Liver (tissue), 9 donors: ENCODE data around the gene PNMT. TPM values are rescaled to one million over a fixed set of nuclear protein-coding genes. Genes with fewer than 3 reads are reported as not detected.

Source experiments
- DNase-seq: peaks from one replicate; pipeline ENCODE4 v3.0.0-alpha.2; 2017; ENCODE audit warnings: low spot score
- H3K27ac ChIP-seq, 2 donors: one replicate each; pipeline ENCODE4 v1.7.0; 2013; ENCODE audit warnings: inconsistent platforms in 2 of 2, low read length in 2 of 2, control low read depth in 1 of 2, low read depth in 1 of 2, mild to moderate bottlenecking in 1 of 2
- H3K27me3 ChIP-seq, 4 donors: one replicate each; pipeline versions ENCODE4 v1.6.1 to v1.7.0; 2013; ENCODE audit warnings: low read length in 3 of 4, inconsistent platforms in 1 of 4, mild to moderate bottlenecking in 1 of 4, moderate library complexity in 1 of 4; ENCODE audit not compliant: control insufficient read depth in 4 of 4, insufficient read depth in 4 of 4
- H3K36me3 ChIP-seq, 4 donors: one replicate each; pipeline versions ENCODE4 v1.6.1 to v1.7.0; 2013; ENCODE audit warnings: low read length in 3 of 4, mild to moderate bottlenecking in 3 of 4, low read depth in 1 of 4, moderate library complexity in 1 of 4; ENCODE audit not compliant: control insufficient read depth in 4 of 4, insufficient read depth in 3 of 4
- H3K4me1 ChIP-seq, 4 donors: one replicate each; pipeline versions ENCODE4 v1.6.1 to v1.7.0; 2013; ENCODE audit warnings: low read length in 3 of 4, mild to moderate bottlenecking in 3 of 4, moderate library complexity in 1 of 4; ENCODE audit not compliant: control insufficient read depth in 4 of 4, insufficient read depth in 4 of 4
- H3K4me3 ChIP-seq, 3 donors: one replicate each; pipeline versions ENCODE4 v1.6.1 to v1.7.0; 2013; ENCODE audit warnings: low read length in 3 of 3, control low read depth in 1 of 3, low read depth in 1 of 3, mild to moderate bottlenecking in 1 of 3
- H3K9ac ChIP-seq, 2 donors: one replicate each; pipeline ENCODE4 v1.7.0; 2013; ENCODE audit warnings: low read length in 2 of 2, mild to moderate bottlenecking in 2 of 2, moderate library complexity in 2 of 2, control low read depth in 1 of 2, low read depth in 1 of 2
- H3K9me3 ChIP-seq, 4 donors: one replicate each; pipeline versions ENCODE4 v1.6.1 to v1.7.0; 2013; ENCODE audit warnings: low read length in 3 of 4; ENCODE audit not compliant: control insufficient read depth in 4 of 4
- ATF3 ChIP-seq: IDR thresholded peaks from 2 replicates; pipeline ENCODE4 v1.6.1; 2016; ENCODE audit warnings: antibody characterized with exemption
- CTCF ChIP-seq: fragments of 150-350 bp; IDR thresholded peaks from 2 replicates; pipeline ENCODE4 v1.5.1; 2017; ENCODE audit warnings: improper control_type of control experiment, low read depth, low read length; ENCODE audit not compliant: missing input control
- EGR1 ChIP-seq, 2 donors: IDR thresholded peaks; 2 replicates each; pipeline ENCODE4 v1.6.1; 2016 to 2018; ENCODE audit warnings: antibody characterized with exemption in 2 of 2, low read depth in 2 of 2
- FOXA1 ChIP-seq: IDR thresholded peaks from 2 replicates; pipeline ENCODE4 v1.6.1; 2016; ENCODE audit warnings: antibody characterized with exemption
- FOXA2 ChIP-seq: IDR thresholded peaks from 2 replicates; pipeline ENCODE4 v1.6.1; 2016; ENCODE audit warnings: antibody characterized with exemption
- GABPA ChIP-seq, 2 donors: IDR thresholded peaks in 1 of 2; conservative IDR thresholded peaks in 1 of 2; 2 replicates each; pipeline ENCODE4 v1.6.1; 2016; ENCODE audit warnings: antibody characterized with exemption in 2 of 2, mild to moderate bottlenecking in 1 of 2, moderate library complexity in 1 of 2
- HNF4A ChIP-seq, 2 donors: conservative IDR thresholded peaks; 2 replicates each; pipeline ENCODE4 v1.6.1; 2016; ENCODE audit warnings: antibody characterized with exemption in 2 of 2, mild to moderate bottlenecking in 2 of 2
- HNF4G ChIP-seq: IDR thresholded peaks from 2 replicates; pipeline ENCODE4 v1.6.1; 2016; ENCODE audit warnings: antibody characterized with exemption
- JUND ChIP-seq, 2 donors: IDR thresholded peaks; 2 replicates each; pipeline ENCODE4 v1.6.1; 2016; ENCODE audit warnings: antibody characterized with exemption in 2 of 2
- NR2F2 ChIP-seq: IDR thresholded peaks from 2 replicates; pipeline ENCODE4 v1.6.1; 2016; ENCODE audit warnings: antibody characterized with exemption
- RAD21 ChIP-seq, 2 donors: IDR thresholded peaks; 2 replicates each; pipeline ENCODE4 v1.6.1; 2016; ENCODE audit warnings: antibody characterized with exemption in 2 of 2, mild to moderate bottlenecking in 2 of 2
- REST ChIP-seq: IDR thresholded peaks from 2 replicates; pipeline ENCODE4 v1.6.1; 2016; ENCODE audit warnings: antibody characterized with exemption, mild to moderate bottlenecking
- RXRA ChIP-seq, 2 donors: IDR thresholded peaks; 2 replicates each; pipeline ENCODE4 v1.6.1; 2017 to 2018; ENCODE audit warnings: antibody characterized with exemption in 2 of 2, mild to moderate bottlenecking in 1 of 2
- SP1 ChIP-seq: IDR thresholded peaks from 2 replicates; pipeline ENCODE4 v1.6.1; 2018; ENCODE audit warnings: antibody characterized with exemption, mild to moderate bottlenecking
- TAF1 ChIP-seq: conservative IDR thresholded peaks from 2 replicates; pipeline ENCODE4 v1.6.1; 2016; ENCODE audit warnings: antibody characterized with exemption, mild to moderate bottlenecking
- YY1 ChIP-seq: IDR thresholded peaks from 2 replicates; pipeline ENCODE4 v1.6.1; 2016; ENCODE audit warnings: antibody characterized with exemption, mild to moderate bottlenecking
- ZBTB33 ChIP-seq: IDR thresholded peaks from 2 replicates; pipeline ENCODE4 v1.6.1; 2016; ENCODE audit warnings: antibody characterized with exemption
- WGBS: extraction: QIAGEN DNeasy Blood & Tissue Kit; methylation state at CpG from one replicate; pipeline ENCODE4 v1.1.7; 2013; 5-methylcytosine and 5-hydroxymethylcytosine counted together
- polyA plus RNA-seq, 2 donors: library from polyadenylated mRNA; stranded (reverse) in 1 of 2; unstranded in 1 of 2; fragments of 200-250 nt in 1 of 2; fragments of >200 nt in 1 of 2; fragmentation: Nextera tagmentation in 1 of 2; extraction: Ambion mirVana in 1 of 2; gene quantifications; one replicate each; pipeline versions ENCODE4 v1.2.1 to v1.2.3, GENCODE V29; 2013 to 2015
- total RNA-seq, 2 donors: library from RNA; depleted of rRNA; stranded (reverse); fragments of >200 nt; gene quantifications; one replicate each; pipeline ENCODE4 v1.2.3, GENCODE V29; 2014
- donor health status: healthy.
- donor health status: healthy.
- donor health status: healthy.
- donor health status: healthy.
- donor health status: healthy.

Gene PNMT
- total and polyA plus RNA-seq, 4 donors, result 0.20 to 8.6 (median 0.26) TPM; not detected in 1

GRCh38 chr17:39674702-39675389, 6.6 kb downstream of the PNMT start:
- DNase-seq, result no peak
- TF ChIP-seq FOXA1, result no peak
- TF ChIP-seq YY1, result no peak
- TF ChIP-seq GABPA (IDR thresholded peaks at IDR 0.05 in 1 of 2, conservative IDR thresholded peaks at IDR 0.05 in 1 of 2), result no peak
- no peak for TF ChIP-seq RXRA (IDR thresholded peaks at IDR 0.05)
- no peak for TF ChIP-seq JUND (IDR thresholded peaks at IDR 0.05)
- no peak overlapping the region for H3K9ac ChIP-seq
- H3K4me3 ChIP-seq, result no peak overlapping the region
- H3K36me3 ChIP-seq, result no peaks in the 10 kb centered on the region
- H3K4me1 ChIP-seq, result peaks cover 0 to 11% (median under 1%) of the 10 kb centered on the region in 4 donors
- no peaks in the 10 kb centered on the region for H3K9me3 ChIP-seq
- H3K27ac ChIP-seq, result no peak overlapping the region
- H3K27me3 ChIP-seq, result no peaks in the 10 kb centered on the region
- WGBS, result 63% methylated on average over 11 of the region's 11 CpGs

GRCh38 chr17:39675390-39676082, 7.3 kb downstream of the PNMT start:
- Histone ChIP-seq H3K4me1 (peaks cover 0 to 12% (median under 1%) of the 10 kb centered on the region in 4 donors), H3K27me3 (no peaks in the 10 kb centered on the region), H3K36me3 (no peaks in the 10 kb centered on the region), H3K4me3 (no peak overlapping the region), H3K9me3 (no peaks in the 10 kb centered on the region), H3K9ac (no peak overlapping the region), H3K27ac (no peak overlapping the region)
- TF ChIP-seq ATF3 (no peak), SP1 (no peak), TAF1 (no peak), HNF4A (conservative IDR thresholded peaks at IDR 0.05) (no peak), YY1 (no peak), CTCF (no peak), FOXA2 (no peak), RAD21 (IDR thresholded peaks at IDR 0.05) (no peak), GABPA (IDR thresholded peaks at IDR 0.05 in 1 of 2, conservative IDR thresholded peaks at IDR 0.05 in 1 of 2) (no peak), ZBTB33 (no peak), REST (no peak), JUND (IDR thresholded peaks at IDR 0.05) (no peak), EGR1 (IDR thresholded peaks at IDR 0.05; ENCODE audit: low read depth in 2 of 2) (no peak), NR2F2 (no peak), HNF4G (no peak), RXRA (IDR thresholded peaks at IDR 0.05) (no peak)
- DNase-seq, result no peak
- WGBS, result 87% methylated on average over 10 of the region's 10 CpGs
